Nucleus accumbens (tissue), 56 donors: ENCODE results near the gene DGKH.
"Not testable (repeated sequence)": the region's sequence is repeated elsewhere in the genome, so short reads cannot be mapped to it uniquely, and the experiment has no call there.

Source experiments
- DNase-seq, 56 donors: peaks; one replicate each; lab custom pipeline; 2025; lab: John Stamatoyannopoulos, UW

The DGKH gene

DNA sequence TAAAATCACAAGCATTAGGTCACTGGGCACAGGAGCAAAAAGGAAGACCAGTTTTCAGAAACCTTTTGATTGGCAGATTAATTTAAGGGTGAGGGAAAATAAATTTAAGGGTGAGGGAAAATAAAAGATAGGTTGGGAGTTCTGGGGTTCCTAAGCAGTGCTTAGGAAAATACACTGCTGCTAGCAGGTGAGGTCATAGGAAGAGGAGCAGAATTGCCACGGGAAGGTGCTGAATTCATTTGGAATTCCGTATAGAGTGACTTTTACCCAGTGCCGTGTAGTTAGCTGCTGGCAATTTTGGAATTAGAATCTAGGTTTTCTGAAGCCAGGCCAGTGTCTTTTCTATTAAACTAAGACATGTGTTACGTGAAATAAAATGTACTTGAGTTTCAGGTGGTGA, 59.8 kb downstream of the DGKH start:
- no peak for DNase-seq

DNA sequence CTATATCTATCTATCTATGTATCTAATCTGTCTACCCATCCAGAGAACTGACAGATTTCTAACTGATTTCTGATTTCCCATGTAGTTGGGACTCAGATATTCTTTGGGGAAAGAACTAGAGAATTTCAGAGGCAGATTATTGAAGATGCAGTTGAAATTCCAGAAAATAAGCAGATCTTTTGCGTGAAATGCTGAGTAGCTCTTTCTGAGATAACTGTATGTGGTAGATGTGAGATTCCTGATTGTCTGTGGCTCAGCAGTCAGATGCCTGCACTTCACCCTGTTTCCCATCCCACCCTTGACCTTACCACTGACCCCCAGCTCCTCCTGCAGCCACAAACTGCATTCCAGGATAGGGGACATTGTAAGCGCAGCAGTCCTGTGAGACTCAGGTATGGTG, 61.5 kb downstream of the DGKH start:
- no peak for DNase-seq

DNA sequence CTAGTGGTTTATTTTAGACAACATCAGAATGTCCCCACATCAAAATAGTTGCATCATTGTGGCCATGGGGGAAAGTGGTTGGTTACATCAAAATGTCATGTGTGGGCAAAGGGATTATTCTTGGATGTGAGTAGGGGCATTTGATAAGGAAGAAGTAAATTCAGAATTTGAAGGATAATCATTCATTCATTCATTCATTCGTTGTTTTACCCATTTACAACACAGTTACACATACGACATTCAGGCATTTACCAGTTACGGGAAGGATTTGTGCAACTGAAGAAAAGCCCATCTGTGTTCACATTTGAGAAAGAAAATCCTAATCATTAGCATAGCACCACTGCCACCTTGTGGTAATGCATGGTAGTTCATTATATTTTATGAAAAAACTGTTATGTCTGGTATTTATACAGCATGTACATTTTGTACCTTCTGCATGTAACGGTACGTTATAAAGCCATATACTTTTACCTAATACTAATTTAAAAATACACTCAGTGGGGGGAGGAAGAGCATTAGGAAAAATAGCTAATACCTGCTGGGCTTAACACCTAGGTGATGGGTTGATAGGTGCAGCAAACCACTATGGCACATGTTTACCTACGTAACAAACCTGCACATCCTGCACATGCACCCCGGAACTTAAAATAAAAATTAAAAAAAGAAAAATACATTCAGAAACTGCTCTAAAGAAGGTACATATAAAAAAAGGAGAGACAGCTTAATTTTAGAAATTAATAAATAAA, 62.1 kb downstream of the DGKH start:
- DNase-seq, result peak in 4 of 56 donors; percentile 2 to 18 (median 8)

DNA sequence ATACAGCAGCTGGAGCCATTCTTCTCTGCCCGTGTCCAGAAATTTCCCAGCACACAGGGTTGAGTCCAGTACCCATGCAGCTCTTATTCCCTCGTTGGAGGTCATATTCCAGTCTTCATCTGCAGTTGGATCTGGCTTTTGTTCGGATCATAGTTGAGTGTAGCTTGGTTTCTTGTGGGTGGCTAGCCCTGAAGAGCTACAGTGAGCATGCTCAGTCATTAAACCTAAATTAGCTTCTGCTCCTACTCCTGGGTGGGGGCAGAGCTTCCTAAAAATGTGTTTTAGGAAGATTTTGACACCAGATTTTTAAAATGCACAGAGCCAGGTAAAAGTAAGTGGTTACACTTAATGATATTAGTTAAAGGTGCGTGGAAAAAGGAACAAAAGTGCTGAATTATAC, 64.4 kb downstream of the DGKH start:
- peak in 9 of 56 donors; percentile 7 to 36 (median 15) for DNase-seq

DNA sequence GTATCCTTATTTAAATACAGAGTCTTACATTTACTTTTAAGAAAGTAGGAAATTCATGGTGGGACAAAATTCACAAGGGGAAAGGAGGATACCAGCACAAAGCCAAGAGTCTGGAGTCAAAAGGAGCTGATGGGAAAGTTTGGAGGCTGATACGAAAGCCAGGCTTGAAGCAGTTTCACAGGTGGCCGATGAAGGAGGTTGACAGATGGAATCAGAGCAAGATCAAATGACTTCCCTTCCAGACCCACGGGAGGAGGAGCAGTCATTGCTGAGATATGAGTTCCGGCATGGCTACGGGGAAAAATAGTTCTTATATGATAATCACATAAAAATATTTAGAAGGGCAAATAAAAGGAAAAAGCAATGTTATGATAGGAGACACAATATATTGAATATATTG, 65.0 kb downstream of the DGKH start:
- no peak for DNase-seq

DNA sequence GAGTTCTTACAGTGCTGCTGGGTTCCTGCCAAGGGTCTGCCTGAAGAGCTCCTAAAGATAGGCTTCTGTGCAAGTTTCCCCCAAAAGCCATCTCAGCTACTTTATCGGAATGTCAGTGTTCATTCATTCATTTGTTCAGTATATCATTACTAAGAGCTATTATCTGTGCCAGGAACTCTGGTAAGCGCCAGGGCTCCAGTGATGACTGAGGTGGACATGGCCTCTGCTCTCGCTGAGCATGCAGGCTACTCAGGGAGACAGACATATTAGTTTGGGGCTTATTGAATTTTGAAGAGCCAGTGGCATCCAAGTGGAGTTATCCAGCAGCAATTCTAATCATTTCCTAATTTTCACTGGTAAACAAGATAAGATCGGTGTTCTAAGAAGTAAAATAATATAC, 65.8 kb downstream of the DGKH start:
- DNase-seq, result no peak

DNA sequence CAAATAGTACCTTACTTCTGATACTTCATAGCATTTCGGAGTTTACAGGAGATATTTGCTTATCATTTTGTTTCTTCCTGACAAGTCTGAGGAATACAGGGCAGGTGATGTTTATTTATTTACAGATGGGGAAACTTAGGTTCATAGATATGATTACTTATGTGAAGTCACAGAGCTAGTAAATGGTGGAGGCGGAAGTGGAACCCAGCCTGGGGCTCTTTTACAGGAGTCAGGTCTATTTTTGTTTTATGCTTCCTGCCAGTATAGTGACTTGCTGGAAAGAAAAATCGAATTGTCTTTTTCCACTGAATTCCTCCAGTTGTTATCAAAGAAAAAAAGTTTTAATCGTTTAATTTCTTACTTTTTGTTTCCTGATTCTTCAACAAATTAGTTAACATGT, 66.5 kb downstream of the DGKH start:
- no peak for DNase-seq

DNA sequence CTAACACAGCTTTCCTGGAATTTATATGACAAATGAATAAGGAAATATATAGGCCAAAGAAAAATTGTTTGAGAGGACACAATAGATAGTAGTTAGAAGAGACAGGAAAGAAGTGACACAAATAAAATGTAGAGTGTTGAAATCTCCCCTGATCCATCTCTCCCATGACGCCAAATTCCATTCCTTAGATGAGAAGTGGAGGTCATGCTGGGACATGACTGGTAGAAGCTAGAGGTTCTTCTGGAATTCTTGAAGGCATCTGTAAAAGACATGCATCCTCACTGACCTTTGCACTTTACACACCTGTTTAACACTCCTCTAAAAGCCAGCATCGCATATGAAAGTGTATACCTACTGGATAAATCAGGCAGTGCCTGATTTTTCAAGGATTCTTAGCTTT, 67.8 kb downstream of the DGKH start:
- DNase-seq, result no peak

DNA sequence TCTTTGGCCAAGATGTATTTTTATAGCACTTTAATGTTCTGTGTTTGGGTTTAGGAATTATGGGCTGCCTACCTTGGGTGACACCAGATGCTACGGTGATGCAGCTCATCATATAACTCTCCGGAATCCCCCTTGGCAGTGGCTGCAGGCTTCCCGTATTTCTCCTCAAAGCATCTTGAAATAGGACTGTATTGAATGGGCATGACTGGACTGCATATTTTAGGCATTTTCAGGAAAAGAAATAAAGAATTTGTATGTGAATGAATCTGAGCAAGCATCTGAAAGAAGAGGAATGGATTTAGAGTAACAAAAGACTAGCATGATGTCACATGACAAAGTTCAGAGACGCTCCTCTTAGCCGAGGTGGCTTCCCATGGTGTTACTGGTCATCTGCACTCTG, 70.6 kb downstream of the DGKH start:
- no peak for DNase-seq

DNA sequence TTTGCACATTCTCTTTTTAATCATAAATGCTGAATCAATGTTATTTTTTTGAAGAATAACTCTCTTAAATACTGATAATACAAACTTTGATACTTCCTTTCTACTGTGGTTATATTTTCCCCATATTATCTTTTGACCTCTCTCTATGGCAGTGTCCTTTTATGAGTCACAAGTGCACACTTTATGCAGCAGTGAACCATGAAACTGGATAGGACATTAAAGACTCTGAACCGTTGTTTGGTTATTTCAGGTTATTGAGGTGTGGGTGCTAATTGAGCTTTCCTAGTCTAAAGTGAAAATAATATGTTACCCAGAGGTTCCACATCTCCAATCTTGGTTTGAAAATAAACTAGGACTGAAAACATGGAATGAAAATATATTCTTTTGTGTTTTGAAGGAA, 71.4 kb downstream of the DGKH start:
- DNase-seq, result no peak

DNA sequence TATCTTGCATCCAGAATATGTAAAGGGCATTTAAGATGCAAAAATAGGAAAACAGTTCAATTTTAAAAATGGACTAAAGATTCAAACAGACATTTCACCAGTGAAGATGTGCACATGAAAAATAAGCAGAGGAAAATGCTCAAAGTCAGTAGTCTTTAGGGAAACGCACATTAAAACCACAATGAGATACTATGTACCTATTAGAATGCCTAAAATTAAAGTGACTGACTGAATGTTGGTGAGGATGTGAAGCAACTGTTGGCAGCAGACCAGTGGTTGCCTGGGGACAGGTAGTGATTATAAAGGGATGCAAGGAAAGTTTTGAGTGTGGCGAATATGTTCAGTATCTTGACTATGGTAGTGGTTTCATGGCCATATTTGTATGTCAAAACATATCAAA, 75.2 kb downstream of the DGKH start:
- DNase-seq, result no peak

DNA sequence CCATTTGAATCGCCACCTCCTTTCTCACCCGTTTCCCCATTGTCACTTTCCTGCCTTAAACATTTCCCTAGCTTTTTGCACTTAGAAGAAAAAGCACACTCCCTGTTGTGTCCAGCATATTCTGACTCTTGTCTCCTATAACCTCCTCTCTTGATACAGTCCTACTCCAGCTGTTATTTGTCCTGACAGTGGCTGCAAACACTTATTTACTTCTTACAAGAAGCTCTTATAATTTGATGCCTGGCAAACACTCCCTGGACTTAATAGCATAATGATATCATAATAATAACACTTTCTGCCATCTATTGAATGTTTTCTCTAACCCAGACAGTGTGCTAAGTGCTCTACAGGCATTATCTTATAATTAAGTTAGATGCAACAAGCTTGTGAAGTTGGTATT, 76.6 kb downstream of the DGKH start:
- DNase-seq, result no peak

DNA sequence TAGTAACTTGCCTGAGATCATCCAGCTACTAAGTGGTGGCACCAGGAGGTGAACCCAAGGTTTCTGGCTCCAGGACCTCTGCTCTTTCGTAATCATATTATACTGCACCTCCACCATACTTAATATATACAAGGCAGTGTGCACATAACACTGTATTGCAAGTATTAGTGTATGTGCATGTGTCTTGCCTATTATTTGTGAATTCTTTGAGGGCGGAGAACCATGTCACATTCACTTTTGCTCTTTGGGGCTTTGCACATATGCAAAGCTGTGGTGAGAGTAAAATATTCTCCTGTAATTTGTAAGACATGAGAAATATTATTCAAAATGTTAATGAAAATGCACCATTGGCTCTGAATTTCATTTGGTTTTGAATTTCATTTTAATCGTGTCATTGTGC, 78.6 kb downstream of the DGKH start:
- DNase-seq, result no peak

DNA sequence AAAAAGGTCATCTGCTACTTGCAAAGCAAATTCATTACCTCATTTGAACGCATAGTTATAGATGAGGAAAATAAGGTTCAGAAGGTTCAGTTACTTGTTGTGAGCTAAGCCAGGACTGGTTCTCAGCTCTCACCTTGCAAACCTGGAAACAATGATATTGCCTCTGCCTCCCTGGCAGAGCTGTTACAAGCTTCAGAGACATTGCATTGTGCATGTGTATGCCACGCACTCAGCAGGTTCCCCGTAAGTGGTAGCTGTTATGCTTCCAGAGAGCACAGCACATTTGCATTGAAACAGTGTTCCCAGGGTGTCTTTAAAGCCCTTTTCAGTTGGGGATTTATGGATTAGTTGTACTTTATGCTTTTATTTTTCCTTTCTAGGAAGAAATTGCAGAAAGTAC, 80.6 kb downstream of the DGKH start:
- DNase-seq, result no peak

DNA sequence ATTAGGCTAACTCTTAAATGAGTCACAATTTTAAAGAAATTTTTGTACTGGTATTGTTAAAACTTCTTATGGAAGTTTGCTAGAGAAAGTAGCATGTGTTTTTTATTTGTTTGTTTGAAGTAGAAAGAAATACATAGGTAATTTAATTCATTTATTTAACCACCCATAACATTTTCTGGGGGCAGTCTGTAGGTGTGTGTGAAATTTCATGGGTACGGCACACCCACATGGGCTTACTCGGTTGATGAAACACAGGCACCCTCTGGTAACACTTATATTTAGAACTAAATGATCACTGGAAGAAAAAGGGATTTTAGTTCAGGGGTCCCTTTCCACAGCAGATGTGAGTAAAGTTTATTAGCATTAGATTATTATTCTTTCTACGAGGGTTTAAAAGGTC, 88.1 kb downstream of the DGKH start:
- peak in 3 of 56 donors; percentile 2 to 15 (median 6) for DNase-seq

DNA sequence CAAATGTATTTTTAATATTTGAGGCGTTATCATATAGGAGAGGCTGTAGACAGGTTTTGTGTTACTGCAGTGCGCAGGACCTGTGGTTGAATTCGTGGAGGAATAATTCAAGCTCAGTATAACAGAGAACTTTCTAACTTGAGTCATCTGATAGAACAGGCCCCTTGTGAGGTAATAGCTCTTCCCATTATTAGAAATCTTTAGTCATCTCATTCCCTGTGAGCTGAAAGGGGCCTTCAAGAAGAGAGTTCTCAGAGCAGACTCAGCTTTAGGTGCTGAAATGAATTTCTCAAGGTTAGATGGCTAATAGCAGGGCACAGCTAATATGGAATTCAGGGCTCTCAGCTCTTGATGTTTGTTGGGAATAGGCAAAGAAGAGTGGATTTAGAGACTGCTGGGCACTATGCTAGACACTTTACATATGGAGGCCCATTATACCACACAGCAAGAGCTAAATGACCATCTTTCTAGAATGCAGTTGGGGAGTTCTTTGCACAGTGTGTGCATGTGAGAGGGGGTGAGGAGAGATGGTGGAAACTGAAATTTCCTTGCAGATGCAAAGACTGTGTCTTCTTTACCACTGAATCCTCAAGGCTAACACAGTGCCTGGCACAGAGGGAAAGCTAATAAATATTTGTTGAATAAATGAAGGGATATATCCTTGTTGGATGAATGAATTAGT, 89.5 kb downstream of the DGKH start:
- peak in 1 of 56 donors; percentile 23 for DNase-seq

DNA sequence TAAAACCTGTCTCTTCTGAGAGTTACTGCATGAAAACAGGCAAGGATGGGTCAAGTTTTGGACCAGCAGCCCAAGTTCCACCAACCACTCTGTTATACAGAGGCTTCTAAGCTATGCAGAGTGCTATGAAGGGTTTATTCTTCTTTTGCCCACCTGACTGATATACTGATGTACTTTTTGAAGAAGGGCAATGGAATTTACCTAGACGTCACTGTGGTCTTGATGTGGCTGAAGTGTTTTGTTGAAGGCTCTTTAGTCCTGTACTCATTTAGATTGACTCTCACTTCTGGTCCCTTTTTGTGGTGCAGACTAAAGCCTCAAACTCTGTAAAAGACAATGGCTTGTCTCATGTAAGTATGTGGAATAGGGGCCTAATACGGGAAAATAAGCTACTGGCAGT, 92.0 kb downstream of the DGKH start:
- DNase-seq, result no peak

DNA sequence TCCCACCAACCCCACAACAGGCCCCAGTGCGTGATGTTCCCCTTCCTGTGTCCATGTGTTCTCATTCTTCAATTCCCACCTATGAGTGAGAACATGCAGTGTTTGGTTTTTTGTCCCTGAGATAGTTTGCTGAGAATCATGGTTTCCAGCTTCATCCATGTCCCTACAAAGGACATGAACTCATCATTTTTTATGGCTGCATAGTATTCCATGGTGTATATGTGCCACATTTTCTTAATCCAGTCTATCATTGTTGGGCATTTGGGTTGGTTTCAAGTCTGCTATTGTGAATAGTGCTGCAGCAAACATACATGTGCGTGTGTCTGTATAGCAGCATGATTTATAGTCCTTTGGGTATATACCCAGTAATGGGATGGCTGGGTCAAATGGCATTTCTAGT, 92.6 kb downstream of the DGKH start:
- DNase-seq, result not testable (repeated sequence)

DNA sequence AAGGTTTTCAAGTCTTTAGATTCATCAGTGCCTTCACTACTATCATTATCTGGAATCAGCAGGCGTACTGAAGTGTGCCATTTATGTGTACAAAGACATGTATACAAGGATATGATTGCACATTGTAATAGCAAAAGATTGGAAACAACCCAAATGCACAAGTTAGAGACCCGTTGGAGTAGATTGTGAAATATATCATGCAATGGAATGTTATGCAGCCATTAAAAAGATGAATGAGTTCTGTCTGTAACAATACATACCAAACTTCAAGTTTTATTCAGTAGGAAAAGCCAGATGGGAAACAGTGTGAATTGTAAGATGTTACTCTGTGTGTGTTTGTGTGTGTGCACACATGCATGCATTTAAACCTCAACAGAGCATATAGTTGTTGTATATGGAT, 97.9 kb downstream of the DGKH start:
- no peak for DNase-seq

DNA sequence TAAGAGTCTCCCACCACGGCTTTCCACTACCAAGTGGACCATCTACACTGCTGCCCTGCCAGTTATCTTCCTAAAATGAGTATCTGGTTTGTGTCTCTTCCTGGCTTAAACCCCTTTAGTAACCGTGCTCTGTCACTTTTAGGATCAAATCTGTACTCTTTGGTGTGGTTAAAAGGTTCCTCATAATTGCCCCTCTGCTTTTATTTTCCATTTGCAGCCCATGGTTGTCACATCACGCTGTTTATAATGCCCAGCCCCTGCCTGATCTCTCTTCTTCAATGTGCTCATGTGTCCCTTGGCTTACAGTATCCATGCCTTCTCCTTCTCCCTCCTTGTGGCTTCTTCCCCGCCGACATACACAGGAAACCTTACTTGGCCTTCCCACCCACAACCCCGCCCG, 100.1 kb downstream of the DGKH start:
- no peak for DNase-seq

DNA sequence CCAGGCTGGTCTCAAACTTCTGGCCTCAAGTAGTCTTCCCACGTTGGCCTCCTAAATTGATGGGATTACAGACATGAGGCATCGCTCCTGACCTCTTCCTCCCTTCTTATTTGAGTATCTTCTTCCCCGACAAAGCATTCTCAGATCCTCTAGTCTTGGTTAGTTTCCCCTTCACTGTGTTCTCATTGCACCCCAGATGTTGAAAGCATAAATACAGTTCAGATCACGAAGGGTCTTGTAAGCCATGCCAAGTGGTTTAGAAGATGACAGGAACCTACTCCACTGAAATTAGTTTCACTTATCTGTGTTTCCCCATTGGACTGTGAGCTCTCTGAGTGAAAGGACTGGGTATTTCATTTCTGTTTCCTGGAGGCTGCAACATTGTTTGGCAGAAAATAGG, 100.7 kb downstream of the DGKH start:
- no peak for DNase-seq

DNA sequence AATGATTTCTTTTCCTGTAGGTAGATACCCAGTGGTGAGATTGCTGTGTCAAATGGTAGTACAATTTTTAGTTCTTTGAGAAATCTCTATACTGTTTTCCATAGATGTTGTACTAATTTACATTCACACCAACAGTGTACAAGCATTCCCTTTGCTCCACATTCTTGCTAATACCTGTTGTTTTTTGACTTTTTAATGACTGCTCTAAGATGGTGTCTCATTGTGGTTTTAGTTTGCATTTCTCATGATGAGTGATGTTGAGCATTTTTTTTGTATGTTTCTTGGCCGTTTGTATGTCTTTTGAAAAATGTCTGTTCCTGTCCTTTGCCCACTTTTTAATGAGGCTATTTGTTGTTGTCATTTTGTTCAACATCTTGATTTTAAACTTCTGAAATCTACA, 103.3 kb downstream of the DGKH start:
- no peak for DNase-seq

DNA sequence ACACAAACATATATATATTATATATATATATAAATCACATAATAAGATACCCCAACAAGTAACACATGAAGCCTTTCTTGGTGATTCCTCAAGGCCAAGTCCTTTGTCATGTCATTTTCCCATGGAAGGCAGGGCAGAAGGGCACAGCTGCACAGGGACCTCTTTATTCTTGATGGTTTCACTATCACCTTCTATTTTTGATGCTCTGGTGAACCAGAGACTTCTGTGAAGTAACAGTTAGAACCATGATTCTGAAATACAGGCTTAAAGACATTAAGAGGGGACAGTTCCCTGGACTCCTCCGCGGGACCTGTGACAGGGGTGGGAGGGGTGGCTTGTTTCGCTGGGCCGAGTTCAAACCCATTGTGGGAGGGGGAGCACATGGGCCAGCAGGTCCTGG, 104.0 kb downstream of the DGKH start:
- DNase-seq, result no peak
